HG03571 (cell line): Measurements from ENCODE around the gene BRF1.
"Not testable (repeated sequence)": the region's sequence is repeated elsewhere in the genome, so short reads cannot be mapped to it uniquely, and the experiment has no call there.

ENCODE experiments used
- ATAC-seq: cut with Tn5 transposase; IDR thresholded peaks from one replicate; pipeline ENCODE4 v1.9.1; 2021; ENCODE audit not compliant: unreplicated experiment

Gene BRF1

GRCh38 chr14:105300542-105301102, at the start of gene BRF1:
Gene BRF1 (minus strand): TSS chr14:105301001. CDS start chr14:105300629, 372 bp downstream.
- peak; percentile 78 for ATAC-seq

GRCh38 chr14:105349992-105350391, 49.2 kb upstream of the BRF1 start:
- ATAC-seq: no peak

GRCh38 chr14:105348945-105349699, 48.3 kb upstream of the BRF1 start:
- no peak for ATAC-seq

GRCh38 chr14:105348169-105348944, 47.6 kb upstream of the BRF1 start:
- no peak for ATAC-seq

GRCh38 chr14:105347587-105347968, 46.8 kb upstream of the BRF1 start:
- no peak for ATAC-seq

- ATAC-seq: no peak
Observed at GRCh38 chr14:105346876-105347586, 46.2 kb upstream of the BRF1 start.

GRCh38 chr14:105346200-105346533, 45.4 kb upstream of the BRF1 start:
- ATAC-seq: no peak

- ATAC-seq: no peak
Observed at GRCh38 chr14:105343194-105343593, 42.4 kb upstream of the BRF1 start.

- ATAC-seq: no peak
Observed at GRCh38 chr14:105340821-105341733, 40.3 kb upstream of the BRF1 start.

- ATAC-seq: no peak
Observed at GRCh38 chr14:105337966-105338741, 37.4 kb upstream of the BRF1 start.

- ATAC-seq: no peak
Observed at GRCh38 chr14:105337433-105337832, 36.6 kb upstream of the BRF1 start.

GRCh38 chr14:105336477-105337287, 35.9 kb upstream of the BRF1 start:
- no peak for ATAC-seq

GRCh38 chr14:105335735-105336476, 35.1 kb upstream of the BRF1 start:
- no peak for ATAC-seq

GRCh38 chr14:105335231-105335542, 34.4 kb upstream of the BRF1 start:
- not testable (repeated sequence) for ATAC-seq

GRCh38 chr14:105334383-105335230, 33.8 kb upstream of the BRF1 start:
- no peak for ATAC-seq

- ATAC-seq: no peak
Observed at GRCh38 chr14:105333613-105334364, 33.0 kb upstream of the BRF1 start.

GRCh38 chr14:105333020-105333490, 32.3 kb upstream of the BRF1 start:
- ATAC-seq: no peak
